Left kidney (tissue), 2 donors: ENCODE measurements around the gene IRF2BP2. TPM values are rescaled to one million over a fixed set of nuclear protein-coding genes. Genes with fewer than 3 reads are reported as not detected.

Experiments used
- DNase-seq: peaks from one replicate; pipeline ENCODE4 v3.0.0-alpha.2; 2013
- polyA plus RNA-seq: library from polyadenylated mRNA; unstranded; fragments of 120-200 nt; gene quantifications from one replicate; pipeline ENCODE4 v1.2.1, GENCODE V29; 2013; ENCODE audit not compliant: insufficient read length

The IRF2BP2 gene
- polyA plus RNA-seq, 1 donor, result 140 TPM

GRCh38 chr1:234585330-234586055 lies 24.5 kb downstream of the IRF2BP2 start:
- no peak for DNase-seq

- no peak for DNase-seq
These were observed 25.1 kb downstream of the IRF2BP2 start for GRCh38 chr1:234584926-234585325.

DNA sequence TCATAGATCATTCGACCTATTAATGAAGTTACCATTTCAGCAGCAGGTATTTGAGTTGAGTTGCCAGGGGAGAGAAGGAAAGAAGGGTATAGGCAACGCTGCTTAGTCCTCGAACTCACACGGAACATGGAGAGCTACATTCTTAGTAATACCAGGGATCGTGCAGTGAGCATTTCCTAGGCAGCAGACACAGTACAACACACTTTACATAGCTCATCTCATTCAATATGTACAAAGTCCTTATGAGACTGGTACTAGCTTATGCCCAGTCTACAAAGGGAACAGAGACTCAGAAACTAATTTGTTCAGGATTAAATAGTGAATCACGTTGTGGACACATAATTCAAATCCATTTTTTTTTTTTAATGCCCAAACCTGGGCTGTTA lies 25.6 kb downstream of the IRF2BP2 start:
- DNase-seq, result no peak

DNA sequence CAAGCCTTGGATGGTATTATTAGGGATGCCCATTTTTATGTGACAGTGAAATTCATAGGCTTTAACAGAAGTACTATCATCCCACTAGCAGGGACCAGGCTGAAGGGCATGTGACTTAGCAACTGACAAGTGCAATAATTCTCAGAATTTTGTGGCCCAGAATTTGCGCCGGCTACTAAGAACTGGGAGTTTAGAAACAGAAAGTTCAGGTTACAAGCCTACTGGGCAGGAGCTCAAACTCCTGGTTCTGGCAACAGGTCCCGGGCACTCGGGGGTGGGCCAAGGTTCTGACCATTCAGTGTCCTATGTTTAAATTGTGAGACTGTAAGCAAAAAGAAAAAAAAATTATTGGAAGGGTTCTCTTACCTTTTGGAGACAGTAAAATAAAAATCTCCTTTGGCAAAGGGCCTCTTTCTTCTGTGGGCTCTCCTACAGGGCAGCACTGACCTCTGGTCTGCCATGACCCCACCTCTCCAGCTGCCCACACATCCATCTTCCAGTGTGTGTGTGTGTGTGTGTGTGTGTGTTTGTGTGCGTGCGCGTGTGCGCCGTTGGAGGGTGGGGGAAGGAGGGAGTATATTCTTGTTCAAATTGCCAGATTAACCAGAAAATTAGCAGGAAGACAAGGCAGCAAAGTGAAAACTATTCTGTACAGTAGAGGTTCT lies 26.1 kb downstream of the IRF2BP2 start:
- no peak for DNase-seq

DNA sequence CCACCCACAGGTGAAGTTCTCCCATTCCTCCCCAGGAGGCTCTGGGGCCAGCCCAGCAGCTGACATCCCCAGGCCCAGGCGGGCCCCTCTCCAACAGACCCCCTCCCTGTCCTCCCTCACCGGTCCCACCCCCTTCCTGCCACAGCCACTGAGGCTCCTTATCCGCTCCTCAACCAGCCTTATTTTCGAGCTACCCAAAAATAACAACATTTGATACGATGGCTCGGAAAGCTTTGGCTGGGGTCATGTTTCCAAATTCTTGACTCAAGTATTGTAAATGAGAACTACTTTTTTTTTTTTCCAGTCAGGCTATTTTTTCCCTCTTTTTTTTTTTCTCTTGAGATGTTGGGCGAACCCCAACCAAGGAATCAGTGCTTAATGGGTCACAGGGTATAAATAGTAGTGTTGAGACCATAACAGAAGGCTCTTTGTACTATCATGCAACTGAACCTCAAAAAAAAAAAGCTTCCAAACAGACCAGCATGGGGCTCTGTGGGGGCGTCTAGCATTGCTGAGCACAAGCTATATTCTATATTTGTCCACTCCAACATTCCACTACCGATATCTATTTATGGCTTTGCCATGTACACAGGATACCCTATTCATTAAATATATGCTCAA lies 27.2 kb downstream of the IRF2BP2 start:
- DNase-seq, result no peak

DNA sequence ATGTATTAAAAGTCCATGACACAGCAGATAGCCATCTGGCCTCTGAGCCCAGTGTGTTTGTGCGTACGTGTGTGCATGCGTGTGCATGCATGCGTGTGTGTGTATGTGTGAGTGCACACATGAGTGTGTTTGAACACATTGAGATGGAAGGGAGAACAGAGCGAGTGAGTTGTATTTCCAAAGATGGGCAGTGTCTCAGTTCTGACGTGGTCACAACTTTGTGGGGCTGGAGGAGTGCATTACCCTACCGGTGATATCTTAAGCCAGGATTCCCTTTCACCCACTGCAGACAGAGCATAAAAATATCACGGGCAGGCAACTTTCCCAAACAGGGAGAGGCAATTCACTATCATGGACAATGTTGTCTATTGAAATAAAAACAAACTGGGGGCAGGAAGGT lies 27.8 kb downstream of the IRF2BP2 start:
- no peak for DNase-seq

DNA sequence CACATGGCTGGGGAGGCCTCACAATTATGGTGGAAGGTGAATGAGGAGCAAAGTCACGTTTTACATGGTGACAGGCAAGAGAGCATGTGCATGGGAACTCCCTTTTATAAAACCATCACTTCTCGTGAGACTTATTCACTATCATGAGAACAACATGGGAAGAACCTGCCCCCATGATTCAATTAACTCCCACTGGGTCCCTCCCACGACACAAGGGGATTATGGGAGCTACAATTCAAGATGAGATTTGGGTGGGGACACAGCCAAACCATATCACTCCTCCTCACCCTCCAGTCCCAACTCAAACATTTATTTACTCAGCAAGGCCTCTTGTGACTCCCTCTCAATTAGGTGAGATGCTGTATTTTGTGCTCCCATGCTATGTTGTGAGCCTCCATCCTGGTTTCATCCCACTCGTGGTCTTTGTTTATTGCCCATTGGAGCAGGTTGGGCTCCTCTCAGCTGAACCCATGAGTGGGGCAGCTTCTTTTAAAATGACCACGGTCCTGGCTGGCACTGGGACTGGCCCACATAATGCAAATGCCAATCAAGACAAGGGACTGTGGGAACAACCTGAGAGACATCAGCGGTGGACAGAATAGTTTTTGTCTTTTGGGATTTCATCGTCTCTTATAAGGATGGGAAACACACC lies 28.8 kb downstream of the IRF2BP2 start:
- no peak for DNase-seq

DNA sequence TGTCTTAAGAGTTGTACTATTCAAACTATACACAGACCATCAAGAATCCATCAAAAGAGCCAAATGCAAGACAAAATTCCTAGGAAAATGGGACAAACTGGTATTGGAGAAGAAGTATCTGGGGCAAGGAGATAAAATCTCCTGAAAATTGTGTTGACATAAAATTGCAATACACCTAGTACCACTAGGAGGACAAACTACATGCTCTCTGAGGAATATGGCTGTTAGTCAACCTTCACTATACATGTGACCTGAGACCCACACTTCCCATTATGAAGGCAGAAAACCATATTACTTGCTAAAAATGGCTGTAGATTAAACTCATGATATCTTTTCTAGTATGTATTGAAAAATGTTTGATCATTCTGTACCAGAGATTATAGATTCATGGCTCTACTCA lies 30.0 kb downstream of the IRF2BP2 start:
- DNase-seq, result no peak

DNA sequence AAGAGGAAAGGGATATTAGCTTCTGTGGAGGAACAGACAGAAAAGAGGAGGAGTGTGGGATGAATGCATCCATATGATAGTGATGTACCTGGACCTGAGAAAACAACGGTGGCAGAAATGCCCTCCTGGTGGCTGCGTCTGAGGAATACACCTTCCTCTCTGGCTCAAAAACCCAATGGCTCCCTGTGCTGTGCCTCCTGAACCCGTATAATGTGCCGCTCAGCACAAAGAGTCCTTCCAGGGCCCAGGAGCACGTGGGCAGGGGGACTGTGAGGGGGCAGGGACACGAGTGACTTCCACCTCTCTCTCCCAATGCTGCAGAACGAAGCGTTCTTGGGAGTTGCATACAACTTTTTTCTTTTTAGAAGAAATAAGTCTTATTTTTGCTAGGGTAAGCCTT lies 31.2 kb downstream of the IRF2BP2 start:
- no peak for DNase-seq

- no peak for DNase-seq
These were observed 31.9 kb downstream of the IRF2BP2 start for GRCh38 chr1:234578087-234578486.

DNA sequence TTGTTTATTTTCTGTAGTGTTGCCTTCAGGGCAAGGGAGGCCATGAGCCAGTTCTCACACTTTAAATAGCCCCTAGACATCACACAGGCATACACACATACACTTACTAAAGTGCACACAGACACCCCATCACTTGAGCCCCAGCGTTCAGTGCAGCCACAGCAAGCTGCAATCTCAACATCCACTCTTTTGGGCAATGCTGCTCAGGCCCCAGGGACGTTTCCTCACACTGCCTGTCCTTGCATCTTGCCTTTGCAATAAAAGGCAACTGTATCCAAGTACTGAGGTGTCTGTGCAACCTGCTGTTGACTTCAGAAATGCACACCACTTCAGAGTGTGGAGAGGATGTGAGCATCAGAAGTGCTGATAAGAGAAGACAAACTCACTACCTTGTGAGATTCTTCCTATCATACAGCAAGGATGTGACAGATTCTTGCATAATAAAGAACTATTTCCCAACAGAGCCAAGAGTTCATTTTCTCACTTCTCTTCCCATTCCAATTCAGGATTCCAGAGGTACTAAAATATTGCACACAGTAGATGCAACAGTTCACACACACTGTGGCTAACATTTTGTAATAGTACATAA lies 36.2 kb downstream of the IRF2BP2 start:
- DNase-seq, result no peak

DNA sequence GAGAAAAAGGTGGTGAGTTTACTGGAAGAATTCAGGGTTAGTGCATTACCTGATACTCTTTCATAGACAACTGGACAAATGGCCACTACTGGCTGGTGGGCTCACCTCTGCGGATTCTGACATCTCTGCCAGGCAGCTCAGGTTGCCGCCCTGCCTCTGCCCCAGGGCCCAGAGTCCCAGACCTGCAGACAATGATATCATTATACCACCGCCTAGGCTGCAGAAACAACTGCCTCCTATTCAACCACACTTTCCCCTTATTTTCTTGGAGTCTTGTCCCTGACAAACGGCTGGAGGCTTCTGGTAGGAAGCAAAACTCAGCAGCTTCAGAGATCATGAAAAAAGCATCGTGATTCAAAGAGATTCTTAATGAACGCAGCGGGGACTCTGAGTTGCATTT lies 37.0 kb downstream of the IRF2BP2 start:
- DNase-seq, result no peak

DNA sequence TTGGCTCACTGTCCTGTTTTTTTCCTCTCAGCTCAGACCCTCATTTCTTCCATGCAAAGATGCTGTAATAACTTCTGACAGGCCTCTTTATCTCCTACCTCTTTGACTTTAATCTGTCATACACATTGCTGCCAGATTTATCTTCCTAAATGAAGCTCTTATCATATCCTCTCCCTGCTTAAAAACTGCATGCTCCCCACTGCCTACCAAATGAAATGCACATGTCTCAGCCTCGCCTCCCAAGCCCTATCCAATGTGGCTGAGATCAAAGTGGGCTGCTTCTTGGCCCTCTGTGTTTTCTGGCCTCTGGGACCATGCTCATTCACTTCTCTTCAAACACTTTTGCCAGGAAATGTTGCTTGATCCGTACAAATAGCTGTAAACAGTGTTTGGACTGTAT lies 38.3 kb downstream of the IRF2BP2 start:
- DNase-seq, result no peak

GRCh38 chr1:234570329-234571120 lies 39.5 kb downstream of the IRF2BP2 start:
- no peak for DNase-seq

DNA sequence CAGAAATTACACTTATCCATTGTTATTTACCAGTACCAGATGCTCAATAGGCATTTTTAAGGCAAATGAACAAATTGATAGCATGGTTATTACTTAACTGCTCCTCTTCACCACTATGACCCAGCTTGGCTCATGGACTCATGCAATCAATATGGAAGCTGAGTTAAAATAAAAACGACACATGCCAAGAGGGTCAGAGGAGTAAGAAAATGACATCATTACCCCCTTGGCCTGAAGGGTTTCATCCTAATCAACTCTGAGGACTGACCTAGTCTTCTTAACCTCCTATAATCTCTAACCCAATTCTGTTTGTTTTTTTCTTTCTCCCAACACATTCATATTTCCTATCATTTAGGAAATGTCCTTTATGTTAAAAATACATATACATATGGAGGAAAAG lies 41.6 kb downstream of the IRF2BP2 start:
- no peak for DNase-seq

DNA sequence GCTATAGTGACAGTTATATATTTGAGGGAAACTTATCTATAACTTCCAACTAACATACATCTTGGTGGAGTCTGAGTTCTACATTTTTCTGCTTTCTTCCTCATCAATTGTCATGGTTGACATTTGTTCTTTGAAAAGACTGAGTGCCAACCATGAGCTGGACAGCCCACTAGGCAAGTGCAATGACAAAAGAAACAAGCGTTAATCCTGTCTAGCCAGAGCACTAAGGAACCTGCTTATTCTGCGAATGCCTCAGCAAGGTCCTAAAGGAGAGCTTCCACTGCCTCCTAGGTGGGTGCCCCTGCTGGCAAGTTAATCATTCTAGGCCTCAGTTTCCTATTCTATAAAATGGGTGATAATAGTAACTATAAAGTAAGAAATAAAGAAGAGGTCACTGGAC lies 44.8 kb downstream of the IRF2BP2 start:
- DNase-seq, result no peak

DNA sequence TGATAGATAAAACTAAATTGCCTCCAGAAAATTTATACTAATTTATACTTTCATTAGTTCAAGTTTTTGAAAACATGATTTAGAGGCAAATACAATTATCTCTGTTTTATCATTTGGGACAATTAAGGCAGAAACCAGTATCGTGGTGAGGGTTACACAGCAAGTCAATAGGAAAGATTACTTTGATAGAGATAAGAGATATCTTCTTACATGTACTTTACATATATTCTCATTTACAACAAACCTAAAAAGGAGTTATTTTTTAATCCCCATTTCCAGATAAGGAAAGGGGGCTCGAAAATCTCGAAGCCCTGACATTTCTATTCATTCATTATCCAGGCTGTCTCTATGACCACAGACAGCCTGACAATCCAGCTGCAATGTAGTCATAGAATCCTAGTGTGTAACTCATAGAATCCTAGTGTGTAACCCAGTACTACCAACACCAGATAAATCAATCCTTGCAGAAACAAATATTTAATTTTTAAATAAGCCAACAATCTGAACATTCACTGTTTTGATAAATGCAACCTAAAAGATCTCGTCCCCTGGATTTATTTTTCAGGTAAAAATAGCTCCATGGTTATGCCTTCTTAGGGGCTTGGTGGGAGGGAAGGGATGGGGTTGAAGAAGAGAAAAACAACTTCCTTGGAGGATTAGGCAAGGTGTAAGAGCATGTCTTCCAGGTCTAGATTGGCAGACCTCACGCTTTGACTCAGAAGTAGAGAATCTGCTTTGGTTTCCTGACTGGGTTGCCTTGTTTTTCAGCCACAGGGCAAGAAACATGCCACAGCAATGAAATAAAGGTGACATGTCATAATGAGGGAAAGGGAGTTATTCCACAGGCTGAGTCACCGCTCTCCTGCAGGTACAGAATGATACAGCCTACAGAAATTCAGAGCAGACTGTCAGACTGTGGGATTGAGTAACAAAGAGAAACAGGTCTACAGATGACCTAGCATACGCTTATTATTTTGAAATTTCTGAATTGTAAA lies 45.6 kb downstream of the IRF2BP2 start:
- DNase-seq, result no peak

- DNase-seq, result no peak
These were observed 47.6 kb downstream of the IRF2BP2 start for GRCh38 chr1:234562334-234562733.

GRCh38 chr1:234561319-234561718 lies 48.7 kb downstream of the IRF2BP2 start:
- no peak for DNase-seq

DNA sequence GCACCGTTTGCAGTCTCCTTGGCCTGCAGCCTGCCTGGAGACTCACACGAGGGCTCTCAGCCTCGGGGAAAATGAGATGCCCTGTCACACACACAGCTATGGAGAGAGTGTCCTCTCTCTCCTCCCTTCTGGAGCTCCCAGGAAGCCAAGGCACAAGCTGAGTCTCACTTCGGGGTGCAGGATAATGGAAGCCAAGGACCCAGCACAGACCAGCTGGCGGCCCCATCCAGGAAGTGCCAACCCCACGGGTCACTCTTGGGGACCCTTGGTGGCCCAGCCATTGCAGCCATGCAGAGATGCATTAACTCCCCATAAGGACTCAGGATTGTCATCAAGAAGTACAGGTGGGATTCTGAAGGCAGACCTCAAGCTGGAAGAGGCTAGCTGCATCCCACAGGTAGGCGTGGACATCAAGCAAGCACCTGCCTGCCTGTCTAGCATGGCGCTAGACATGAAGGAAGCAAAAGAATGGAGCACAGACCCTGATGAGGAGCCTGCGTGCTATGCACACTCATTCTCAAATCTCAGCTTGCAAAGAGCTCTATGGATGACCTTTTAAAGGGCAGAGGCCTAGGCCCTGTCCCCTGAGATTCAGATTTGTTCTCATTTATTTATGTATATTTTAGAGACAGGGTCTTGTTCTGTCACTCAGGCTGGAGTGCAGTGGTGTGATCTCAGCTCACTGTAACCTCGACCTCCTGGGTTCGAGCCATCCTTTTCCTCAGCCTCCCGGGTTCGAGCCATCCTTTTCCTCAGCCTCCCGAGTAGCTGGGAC lies 49.9 kb downstream of the IRF2BP2 start:
- DNase-seq, result no peak
